Measurements from ENCODE around the gene ERBIN. TPM values are rescaled to one million over a fixed set of nuclear protein-coding genes. Genes with fewer than 3 reads are reported as not detected.
"Not testable (repeated sequence)": the region's sequence is repeated elsewhere in the genome, so short reads cannot be mapped to it uniquely, and the experiment has no call there.

The ERBIN gene
- total RNA-seq, 1 experiment from 2014 or later, result 17.6 TPM

DNA sequence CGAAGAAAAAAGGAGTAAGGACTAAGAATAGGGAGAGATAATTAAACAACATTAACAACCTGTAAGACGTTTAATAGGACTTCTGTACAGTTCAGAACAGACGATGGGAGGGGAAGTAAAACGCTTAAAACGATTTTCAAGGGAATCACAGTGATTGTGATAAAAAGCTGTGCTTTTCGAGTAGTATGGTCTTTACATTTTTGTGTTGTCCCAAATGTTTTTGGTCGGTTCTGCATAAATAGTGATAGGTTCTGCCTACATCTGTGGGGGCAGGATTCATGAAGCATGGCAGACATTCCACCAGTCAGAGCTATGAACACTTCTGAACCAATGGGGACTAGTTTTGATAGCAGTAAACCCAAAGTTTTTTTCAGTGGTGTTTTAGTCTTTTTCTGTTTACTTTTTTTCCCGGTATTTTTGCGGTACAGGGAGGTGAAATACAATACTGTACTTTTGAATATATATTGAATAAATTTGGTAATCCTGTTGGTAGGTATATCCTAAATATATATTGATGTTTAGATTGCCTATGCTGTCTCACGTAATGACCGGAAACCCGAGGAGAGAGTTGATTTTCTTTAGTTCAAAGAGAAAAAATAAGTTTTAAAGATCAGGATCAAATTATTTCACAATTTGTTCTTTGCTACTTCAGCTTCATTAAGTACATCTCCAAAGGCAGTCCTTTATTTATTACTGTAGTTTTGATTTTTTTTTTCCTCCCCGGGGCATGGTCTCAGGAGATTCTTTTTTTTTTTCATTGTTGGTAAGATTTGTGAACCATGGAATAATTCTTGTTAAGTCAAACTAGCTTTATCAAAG, 1.3 kb downstream of the ERBIN start:
- peak; percentile 43 for DNase-seq
- Histone ChIP-seq H3K4me3 (ENCODE audit: insufficient read depth, low read depth, low read length) (peak overlapping the region; percentile 95), H3K36me3 (replicated peaks; ENCODE audit: control insufficient read depth, insufficient read depth, low read length) (no peaks in the 10 kb centered on the region), H3K27me3 (ENCODE audit: control insufficient read depth, insufficient read depth, low read length) (peaks cover 15% of the 10 kb centered on the region)

DNA sequence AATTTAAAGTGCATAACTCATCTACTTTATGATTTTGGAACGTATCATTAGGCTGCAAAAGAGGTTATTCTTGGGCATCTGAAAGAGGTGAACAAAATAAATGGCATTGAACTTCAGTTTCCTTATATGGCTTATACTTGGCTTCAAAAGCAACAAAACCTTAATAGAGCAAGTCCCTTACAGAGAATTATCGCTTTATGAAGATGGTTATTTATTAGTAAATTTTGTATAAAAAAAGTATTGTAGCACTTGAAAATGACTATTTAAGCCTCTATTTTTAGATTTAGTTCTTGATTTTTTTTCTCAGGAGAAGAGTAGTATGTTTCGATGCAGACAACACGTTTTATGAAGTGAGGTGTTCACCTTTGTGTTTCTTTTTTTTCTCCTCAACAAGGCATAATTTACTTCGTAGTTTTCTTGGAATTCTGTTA, 2.0 kb downstream of the ERBIN start:
- peaks cover 14% of the 10 kb centered on the region for H3K27me3 ChIP-seq (ENCODE audit: control insufficient read depth, insufficient read depth, low read length)
- DNase-seq, result no peak
- H3K36me3 ChIP-seq (replicated peaks; ENCODE audit: control insufficient read depth, insufficient read depth, low read length), result no peaks in the 10 kb centered on the region
- peak overlapping the region; percentile 95; the same call in 1 of the 2 replicates for H3K4me3 ChIP-seq (ENCODE audit: insufficient read depth, low read depth, low read length)

DNA sequence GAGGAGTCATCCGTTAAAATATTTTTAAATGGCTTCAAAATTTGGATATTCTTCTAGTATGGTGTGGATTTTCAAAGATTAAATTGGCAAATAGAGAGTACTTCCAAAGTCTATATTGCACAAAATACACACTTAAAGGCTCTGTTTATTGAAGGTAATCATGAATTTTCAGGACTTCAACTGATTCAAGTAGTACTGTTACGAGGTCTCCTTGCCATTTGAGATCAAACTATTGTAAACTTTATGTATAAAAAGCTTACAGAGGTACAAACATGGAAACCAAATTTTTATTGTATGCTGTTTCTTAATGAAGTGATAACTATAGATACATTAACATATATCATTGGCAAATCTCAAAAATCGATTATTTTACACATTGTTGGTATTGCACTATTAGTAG, 2.5 kb downstream of the ERBIN start:
- H3K4me3 ChIP-seq (ENCODE audit: insufficient read depth, low read depth, low read length), result no peak overlapping the region; the same call in 1 of the 2 replicates
- DNase-seq, result no peak
- peaks cover 10% of the 10 kb centered on the region for H3K27me3 ChIP-seq (ENCODE audit: control insufficient read depth, insufficient read depth, low read length)
- no peaks in the 10 kb centered on the region for H3K36me3 ChIP-seq (replicated peaks; ENCODE audit: control insufficient read depth, insufficient read depth, low read length)

DNA sequence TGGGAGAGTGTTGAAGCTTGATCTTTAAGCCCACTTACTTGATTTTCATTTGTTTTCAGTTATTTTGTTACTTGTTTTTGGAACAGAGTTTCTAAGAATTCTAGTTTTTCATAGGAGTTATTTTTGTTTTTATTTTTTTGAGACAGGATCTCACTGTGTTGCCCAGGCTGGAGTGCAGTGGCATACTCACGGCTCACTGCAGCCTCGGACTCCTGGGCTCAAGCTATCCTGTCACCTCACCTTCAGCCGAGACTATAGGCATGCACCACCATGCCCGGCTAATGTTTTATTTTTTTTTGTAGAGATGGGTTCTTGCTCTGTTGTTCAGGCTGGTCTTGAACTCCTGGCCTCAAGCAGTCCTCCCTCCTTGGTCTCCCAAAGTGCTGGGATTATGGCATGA, 6.3 kb downstream of the ERBIN start:
- Histone ChIP-seq H3K36me3 (replicated peaks; ENCODE audit: control insufficient read depth, insufficient read depth, low read length) (no peaks in the 10 kb centered on the region), H3K4me3 (ENCODE audit: insufficient read depth, low read depth, low read length) (no peak overlapping the region), H3K27me3 (ENCODE audit: control insufficient read depth, insufficient read depth, low read length) (no peaks in the 10 kb centered on the region)
- DNase-seq, result no peak

DNA sequence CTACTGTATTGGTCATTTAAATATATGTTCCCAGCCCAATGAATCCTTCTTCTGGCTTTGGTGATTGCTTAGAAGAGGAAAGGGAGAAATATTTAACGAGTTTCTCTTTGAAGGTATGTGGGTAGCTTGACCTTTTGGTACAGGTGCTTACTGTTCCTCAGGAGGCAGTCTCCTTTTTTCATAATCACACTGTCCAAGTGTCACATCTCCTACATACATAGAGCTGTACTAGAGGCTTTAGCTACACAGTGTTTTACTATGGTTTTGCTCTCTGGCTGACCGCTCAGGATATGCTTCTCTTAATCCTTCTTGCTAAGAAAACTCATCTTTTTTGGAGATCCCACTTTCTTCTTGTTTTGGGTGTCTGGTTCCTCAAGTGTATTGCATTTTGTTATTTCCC, 6.9 kb downstream of the ERBIN start:
- Histone ChIP-seq H3K4me3 (ENCODE audit: insufficient read depth, low read depth, low read length) (no peak overlapping the region), H3K27me3 (ENCODE audit: control insufficient read depth, insufficient read depth, low read length) (no peaks in the 10 kb centered on the region), H3K36me3 (replicated peaks; ENCODE audit: control insufficient read depth, insufficient read depth, low read length) (no peaks in the 10 kb centered on the region)
- DNase-seq, result no peak

DNA sequence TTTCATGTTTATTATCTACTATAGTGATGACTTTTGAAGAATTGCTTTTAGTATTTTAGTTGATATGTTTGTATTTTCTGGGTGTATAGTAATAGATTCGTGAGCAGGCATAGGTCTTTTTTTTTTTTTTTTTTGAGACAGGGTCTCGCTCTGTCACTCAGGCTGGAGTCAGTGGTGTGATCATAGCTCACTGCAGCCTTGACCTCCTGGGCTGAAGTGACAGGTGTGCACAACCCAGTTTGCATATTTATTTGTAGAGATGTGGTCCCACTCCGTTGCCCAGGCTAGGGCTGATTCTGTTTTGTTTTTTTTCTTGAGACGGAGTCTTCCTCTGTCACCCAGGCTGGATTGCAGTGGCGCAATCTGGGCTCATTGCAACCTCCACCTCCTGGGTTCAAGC, 11.9 kb downstream of the ERBIN start:
- no peak for DNase-seq
- Histone ChIP-seq H3K27me3 (ENCODE audit: control insufficient read depth, insufficient read depth, low read length) (no peaks in the 10 kb centered on the region), H3K4me3 (ENCODE audit: insufficient read depth, low read depth, low read length) (no peak overlapping the region), H3K36me3 (replicated peaks; ENCODE audit: control insufficient read depth, insufficient read depth, low read length) (no peaks in the 10 kb centered on the region)

DNA sequence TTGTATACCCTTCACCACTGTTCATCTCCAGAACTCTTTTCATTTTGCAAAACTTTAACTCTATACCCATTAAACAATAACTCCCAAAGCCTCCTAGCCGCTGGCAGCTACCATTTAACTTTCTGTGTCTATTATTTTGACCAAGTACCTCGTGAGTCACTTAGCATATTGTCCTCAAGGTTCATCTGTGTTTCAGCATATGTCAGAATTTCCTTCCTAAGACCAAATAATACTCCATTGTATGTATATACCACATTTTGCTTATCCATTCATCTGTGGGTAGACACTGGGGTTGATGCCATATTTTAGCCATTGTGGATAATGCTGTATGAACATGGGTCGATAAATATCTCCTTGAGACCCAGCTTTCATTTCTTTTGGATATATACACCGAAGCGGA, 17.4 kb downstream of the ERBIN start:
- Histone ChIP-seq H3K4me3 (ENCODE audit: insufficient read depth, low read depth, low read length) (no peak overlapping the region), H3K36me3 (replicated peaks; ENCODE audit: control insufficient read depth, insufficient read depth, low read length) (no peaks in the 10 kb centered on the region), H3K27me3 (ENCODE audit: control insufficient read depth, insufficient read depth, low read length) (no peaks in the 10 kb centered on the region)
- no peak for DNase-seq

DNA sequence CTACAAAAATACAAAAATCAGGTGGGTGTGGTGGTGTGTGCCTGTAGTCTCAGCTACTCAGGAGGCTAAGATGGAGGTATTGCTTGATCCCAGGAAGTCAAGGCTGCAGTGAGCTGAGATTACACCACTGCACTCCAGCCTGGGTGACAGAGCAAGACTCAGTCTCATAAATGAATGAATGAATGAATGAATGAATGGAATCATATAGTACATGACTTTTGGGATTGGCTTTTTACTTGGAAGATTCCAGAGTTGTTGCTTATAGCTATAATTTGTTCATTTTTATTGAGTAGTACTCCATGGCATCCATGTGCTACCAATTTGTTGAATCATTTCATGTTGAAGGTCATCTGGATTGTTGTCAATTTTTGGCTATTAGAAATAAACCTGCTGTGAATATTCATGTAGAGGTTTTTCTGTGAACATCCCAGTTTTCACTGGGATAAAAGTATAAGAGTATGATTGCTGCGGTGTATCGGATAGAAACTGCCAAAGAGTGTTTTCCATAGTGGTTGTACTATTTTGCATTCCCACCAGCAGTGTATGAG, 19.9 kb downstream of the ERBIN start:
- Histone ChIP-seq H3K4me3 (ENCODE audit: insufficient read depth, low read depth, low read length) (no peak overlapping the region), H3K27me3 (ENCODE audit: control insufficient read depth, insufficient read depth, low read length) (no peaks in the 10 kb centered on the region)

DNA sequence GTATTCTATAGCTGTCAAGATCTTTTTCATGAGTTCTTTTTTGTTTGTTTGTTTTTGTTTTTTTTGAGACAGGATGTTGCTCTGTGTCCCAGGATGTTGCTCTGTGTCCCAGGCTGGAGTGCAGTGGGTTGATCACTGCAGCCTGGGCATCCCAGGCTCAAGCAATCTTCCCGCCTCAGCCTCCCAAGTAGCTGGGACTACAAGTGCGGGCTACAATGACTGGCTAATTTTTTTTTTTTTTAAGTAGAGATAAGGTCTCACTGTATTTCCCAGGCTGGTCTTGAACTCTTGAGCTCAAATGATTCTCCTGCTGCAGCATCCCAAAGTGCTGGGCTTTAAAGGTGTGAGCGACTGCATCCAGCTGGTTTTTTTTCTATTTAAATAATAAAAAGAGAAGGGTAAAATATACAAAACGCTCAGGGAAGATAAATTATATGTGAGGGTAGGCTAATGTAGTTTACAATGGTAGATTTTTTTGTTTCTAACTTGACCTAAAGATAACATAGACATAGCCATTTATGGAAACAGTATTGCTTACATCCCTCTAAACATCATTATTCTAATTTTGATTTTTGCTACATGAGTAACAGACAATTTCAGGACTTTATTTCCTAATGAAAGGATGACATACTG, 21.9 kb downstream of the ERBIN start:
- no peak overlapping the region for H3K4me3 ChIP-seq (ENCODE audit: insufficient read depth, low read depth, low read length)
- no peaks in the 10 kb centered on the region for H3K27me3 ChIP-seq (ENCODE audit: control insufficient read depth, insufficient read depth, low read length)
- H3K36me3 ChIP-seq (replicated peaks; ENCODE audit: control insufficient read depth, insufficient read depth, low read length), result no peaks in the 10 kb centered on the region
- no peak for DNase-seq

More for the DNA sequence above, 19.9 kb downstream of the ERBIN start:
- no peaks in the 10 kb centered on the region for H3K36me3 ChIP-seq (replicated peaks; ENCODE audit: control insufficient read depth, insufficient read depth, low read length)
- no peak for DNase-seq

DNA sequence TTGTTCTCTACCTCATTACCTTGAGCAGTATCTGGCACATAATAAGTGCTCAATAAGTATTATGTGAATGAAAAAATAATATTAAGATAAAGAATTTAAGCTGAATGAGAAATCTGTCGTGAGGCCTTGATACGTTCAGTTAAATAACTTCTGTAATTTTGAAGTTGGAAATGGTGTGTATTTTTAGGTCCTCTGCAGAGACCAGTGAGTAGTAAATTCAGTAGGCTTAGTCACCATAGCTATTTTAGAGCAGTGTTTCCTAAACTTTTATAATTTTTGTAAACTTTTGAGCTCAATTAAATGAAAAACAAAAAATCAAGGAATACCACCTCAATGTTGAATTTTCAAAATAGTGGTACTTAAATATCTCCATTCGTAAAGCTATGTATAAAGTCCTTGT, 25.0 kb downstream of the ERBIN start:
- DNase-seq, result no peak
- no peaks in the 10 kb centered on the region for H3K27me3 ChIP-seq (ENCODE audit: control insufficient read depth, insufficient read depth, low read length)
- no peaks in the 10 kb centered on the region for H3K36me3 ChIP-seq (replicated peaks; ENCODE audit: control insufficient read depth, insufficient read depth, low read length)
- no peak overlapping the region for H3K4me3 ChIP-seq (ENCODE audit: insufficient read depth, low read depth, low read length)

DNA sequence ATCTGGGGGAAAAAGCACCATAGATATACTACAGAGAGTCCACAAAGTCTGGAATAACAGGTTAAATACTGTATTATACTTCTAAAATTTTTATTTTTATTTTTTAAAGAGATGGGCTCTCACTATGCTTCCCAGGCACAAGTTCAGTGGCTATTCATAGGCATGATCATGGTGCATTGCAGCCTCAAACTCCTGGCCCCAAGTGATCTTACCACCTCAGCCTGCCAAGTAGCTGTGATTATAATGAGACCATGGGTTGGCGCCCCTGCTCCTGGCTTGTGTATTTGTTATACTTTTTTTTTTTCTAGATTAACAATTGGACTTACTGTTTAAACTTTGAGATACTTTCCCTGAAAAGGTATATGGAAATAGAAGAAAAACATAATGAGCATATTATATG, 25.9 kb downstream of the ERBIN start:
- Histone ChIP-seq H3K36me3 (replicated peaks; ENCODE audit: control insufficient read depth, insufficient read depth, low read length) (no peaks in the 10 kb centered on the region), H3K27me3 (ENCODE audit: control insufficient read depth, insufficient read depth, low read length) (no peaks in the 10 kb centered on the region), H3K4me3 (ENCODE audit: insufficient read depth, low read depth, low read length) (no peak overlapping the region)
- DNase-seq, result no peak

DNA sequence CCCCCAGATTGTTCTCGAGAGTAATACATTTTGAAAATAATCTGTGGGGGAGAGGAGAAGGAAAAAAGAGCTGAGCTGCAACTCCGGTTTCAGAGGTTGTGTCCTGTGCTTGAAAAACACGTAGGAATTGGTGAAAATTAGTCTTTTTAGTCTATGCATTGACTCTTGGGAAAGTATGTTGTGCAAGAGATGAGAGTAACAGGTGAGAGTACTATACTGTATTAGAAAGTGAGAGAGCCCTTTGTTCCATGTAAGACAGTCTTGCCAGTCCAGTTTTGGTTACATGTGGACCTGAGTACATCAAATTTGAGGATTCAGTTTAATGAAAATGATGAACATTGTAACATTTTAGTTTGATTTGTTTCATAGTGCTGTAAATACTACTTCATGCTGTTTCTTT, 27.8 kb downstream of the ERBIN start:
- DNase-seq, result no peak
- Histone ChIP-seq H3K4me3 (ENCODE audit: insufficient read depth, low read depth, low read length) (no peak overlapping the region), H3K36me3 (replicated peaks; ENCODE audit: control insufficient read depth, insufficient read depth, low read length) (no peaks in the 10 kb centered on the region), H3K27me3 (ENCODE audit: control insufficient read depth, insufficient read depth, low read length) (no peaks in the 10 kb centered on the region)

DNA sequence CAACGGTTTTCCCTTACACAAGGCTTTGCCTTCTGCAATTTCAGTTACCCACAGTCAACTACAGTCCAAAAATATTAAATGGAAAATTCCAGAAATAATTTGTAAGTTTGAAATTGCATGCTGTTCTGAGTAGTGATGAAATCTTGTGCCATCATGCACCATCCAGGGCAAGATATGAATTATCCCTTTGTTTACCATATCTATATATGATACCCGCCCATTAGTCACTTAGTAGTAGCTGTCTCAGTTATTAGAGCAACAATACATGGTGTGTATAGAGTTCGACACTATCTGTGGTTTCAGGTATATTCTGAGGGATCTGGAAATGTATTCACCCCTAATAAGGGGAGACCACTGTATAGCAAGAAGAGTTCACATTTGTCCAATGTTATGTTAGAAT, 29.4 kb downstream of the ERBIN start:
- Histone ChIP-seq H3K27me3 (ENCODE audit: control insufficient read depth, insufficient read depth, low read length) (no peaks in the 10 kb centered on the region), H3K4me3 (ENCODE audit: insufficient read depth, low read depth, low read length) (no peak overlapping the region)
- no peak for DNase-seq

DNA sequence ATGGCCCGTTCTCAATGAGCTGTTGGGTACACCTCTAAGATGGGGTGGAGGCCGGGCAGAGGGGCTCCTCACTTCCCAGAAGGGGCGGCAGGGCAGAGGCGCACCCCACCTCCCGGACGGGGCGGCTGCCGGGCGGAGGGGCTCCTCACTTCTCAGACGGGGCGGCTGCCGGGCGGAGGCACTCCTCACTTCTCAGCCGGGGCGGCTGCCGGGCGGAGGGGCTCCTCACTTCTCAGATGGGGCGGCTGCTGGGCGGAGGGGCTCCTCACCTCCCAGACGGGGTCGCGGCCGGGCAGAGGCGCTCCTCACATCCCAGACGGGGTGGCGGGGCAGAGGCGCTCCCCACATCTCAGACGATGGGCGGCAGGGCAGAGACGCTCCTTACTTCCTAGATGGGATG, 31.3 kb downstream of the ERBIN start:
- not testable (repeated sequence) for H3K36me3 ChIP-seq (replicated peaks; ENCODE audit: control insufficient read depth, insufficient read depth, low read length); H3K4me3 ChIP-seq (ENCODE audit: insufficient read depth, low read depth, low read length); DNase-seq; H3K27me3 ChIP-seq (ENCODE audit: control insufficient read depth, insufficient read depth, low read length)

More for the DNA sequence above, 29.4 kb downstream of the ERBIN start:
- H3K36me3 ChIP-seq (replicated peaks; ENCODE audit: control insufficient read depth, insufficient read depth, low read length), result no peaks in the 10 kb centered on the region

DNA sequence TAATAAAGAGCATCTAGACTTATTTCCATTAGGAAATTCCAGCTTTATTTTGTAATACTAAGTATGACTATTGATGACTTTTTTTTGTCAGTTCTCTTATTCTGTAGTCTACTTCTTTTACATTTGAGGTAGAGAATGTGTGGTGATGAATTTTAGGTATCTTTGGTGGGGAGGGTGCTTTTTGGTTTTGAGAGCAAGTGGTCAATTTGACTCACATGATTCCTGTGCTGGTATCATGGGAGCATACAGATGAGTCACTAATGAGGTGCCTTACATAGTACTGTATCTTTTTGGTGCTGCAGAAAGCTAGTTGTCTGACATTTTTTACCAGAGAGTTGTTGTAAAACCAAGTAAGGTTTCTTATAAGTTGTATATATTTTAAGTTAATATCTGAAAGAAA, 35.3 kb downstream of the ERBIN start:
- Histone ChIP-seq H3K27me3 (ENCODE audit: control insufficient read depth, insufficient read depth, low read length) (no peaks in the 10 kb centered on the region), H3K4me3 (ENCODE audit: insufficient read depth, low read depth, low read length) (no peak overlapping the region), H3K36me3 (replicated peaks; ENCODE audit: control insufficient read depth, insufficient read depth, low read length) (no peaks in the 10 kb centered on the region)
- no peak for DNase-seq
